ENCODE data around the gene KRT7.

DNA sequence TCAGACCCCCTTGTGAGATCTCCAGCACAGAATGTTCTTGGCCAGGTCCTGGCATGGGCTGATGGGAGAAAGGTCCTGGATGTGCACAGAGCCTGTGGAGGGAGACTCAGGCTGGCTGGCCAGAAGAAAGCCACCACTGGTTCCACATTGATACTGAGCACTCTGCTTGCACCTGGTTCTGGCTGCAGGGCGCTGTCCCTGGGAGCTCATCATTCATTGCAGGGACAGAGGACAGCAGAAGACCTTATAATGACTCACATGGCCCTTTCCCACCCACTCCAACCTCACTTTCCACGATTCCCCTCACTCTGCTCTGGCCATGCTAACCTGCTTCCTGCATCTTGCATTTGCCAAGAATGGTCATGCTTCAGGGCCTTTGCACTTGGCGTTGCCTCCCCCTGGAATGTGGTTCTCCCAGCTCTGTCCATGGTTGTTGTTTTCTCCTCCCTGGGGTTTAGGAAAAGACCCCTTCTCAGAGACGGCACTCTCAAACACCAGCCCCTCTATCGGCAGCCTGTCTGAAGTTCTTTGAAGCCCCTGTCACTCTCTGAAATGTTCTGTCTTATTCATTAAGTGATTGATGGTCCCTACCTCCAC, 10.3 kb downstream of the KRT7 start:
- TF ChIP-seq CTCF (IDR thresholded peaks at IDR 0.05; ENCODE audit: low read length) (no peak), EZH2 (IDR thresholded peaks at IDR 0.05; ENCODE audit: borderline replicate concordance, low read length) (no peak)

Data from OCI-LY1 (cell line).